HG02852 (cell line): ENCODE measurements around the gene CSMD2.

Experiments
- ATAC-seq: cut with Tn5 transposase; IDR thresholded peaks from one replicate; pipeline ENCODE4 v1.9.1; 2021; ENCODE audit warnings: mild to moderate bottlenecking, moderate library complexity; ENCODE audit not compliant: unreplicated experiment

CSMD2 gene

DNA sequence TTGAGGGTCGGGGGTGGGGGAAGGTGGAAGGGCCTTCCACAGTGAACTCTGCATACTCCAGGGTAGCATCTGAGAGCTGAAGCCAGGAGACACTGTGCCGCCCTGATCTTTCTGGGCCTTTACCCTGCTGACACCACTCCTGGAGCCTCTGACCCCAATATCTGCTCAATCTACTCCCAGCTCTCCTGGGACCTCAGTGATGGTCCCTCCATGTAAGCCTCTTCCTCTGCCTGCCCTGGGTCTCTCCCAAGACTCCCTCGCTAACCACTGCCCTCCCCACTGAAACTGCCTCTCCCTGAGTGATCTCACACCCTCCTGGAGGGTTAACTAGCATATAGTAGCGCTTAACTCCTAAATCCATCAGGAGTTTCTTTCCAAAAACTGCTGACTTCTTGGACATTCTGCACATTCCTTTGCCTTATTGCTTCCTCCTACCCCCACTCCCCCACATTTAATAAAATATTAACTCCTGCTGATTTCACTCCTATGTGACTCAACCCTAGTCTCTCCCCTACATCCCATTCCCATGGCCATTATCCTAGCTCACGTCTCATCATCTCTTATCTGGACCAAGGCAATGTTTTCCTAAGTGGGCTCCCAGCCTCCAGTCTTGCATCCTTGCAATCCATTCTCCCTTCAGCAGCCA lies 155.6 kb downstream of the CSMD2 start:
- no peak for ATAC-seq

DNA sequence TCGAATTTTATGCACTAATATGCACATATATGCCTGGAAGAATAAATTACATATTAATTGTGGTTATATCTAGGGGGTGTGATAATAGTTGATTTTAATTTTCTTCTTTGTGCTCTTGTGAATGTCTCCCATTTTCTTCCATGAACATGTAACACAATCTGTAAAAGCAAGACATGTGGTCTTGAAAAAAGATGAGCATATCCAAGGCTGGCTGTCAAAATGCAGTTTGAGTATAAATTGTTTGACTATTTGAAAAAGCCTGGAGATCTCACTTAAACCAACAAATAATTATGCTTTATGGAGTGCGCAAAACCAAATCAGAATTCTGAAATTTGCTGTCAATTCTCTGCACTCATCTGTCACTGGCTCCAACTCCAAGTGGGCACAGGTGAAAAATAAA lies 157.3 kb downstream of the CSMD2 start:
- no peak for ATAC-seq

DNA sequence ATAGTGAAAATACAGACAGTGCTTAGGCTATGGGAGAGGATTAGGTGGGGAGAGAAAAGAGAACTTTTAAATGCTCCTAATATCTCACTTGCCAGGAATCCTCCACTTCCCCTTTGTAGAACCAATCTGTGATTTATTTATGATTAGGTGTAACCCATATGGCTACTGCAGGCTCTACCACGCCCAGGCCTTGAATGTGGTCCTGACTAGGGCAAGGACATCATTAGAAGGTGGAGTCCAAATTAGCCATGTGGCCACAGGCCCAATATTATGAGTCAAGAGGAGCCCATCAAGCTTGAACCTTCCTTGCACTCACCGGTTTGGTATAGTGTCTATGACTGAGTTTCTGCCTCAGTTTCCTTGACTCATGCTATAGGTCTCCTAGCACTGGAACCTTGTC lies 159.7 kb downstream of the CSMD2 start:
- no peak for ATAC-seq

DNA sequence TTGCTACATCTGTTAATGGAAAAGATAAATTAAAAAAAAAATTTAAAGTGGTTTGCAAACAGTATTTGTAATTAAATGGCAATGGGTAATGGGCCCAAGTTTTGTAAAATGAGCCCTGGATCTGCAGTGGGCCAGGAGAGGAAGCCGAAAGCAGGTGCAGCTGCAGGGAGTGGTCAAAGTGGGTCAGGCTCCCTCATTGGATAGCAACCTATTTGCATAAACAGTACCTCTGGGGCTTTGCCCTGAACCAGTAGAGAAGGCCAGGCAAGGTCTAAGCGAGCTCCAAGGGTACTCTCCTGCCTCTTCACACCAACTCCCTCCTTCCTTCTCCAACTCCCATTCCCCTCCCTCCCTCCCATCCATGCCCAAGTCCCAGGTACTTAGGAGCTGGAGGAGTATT lies 162.2 kb downstream of the CSMD2 start:
- no peak for ATAC-seq

DNA sequence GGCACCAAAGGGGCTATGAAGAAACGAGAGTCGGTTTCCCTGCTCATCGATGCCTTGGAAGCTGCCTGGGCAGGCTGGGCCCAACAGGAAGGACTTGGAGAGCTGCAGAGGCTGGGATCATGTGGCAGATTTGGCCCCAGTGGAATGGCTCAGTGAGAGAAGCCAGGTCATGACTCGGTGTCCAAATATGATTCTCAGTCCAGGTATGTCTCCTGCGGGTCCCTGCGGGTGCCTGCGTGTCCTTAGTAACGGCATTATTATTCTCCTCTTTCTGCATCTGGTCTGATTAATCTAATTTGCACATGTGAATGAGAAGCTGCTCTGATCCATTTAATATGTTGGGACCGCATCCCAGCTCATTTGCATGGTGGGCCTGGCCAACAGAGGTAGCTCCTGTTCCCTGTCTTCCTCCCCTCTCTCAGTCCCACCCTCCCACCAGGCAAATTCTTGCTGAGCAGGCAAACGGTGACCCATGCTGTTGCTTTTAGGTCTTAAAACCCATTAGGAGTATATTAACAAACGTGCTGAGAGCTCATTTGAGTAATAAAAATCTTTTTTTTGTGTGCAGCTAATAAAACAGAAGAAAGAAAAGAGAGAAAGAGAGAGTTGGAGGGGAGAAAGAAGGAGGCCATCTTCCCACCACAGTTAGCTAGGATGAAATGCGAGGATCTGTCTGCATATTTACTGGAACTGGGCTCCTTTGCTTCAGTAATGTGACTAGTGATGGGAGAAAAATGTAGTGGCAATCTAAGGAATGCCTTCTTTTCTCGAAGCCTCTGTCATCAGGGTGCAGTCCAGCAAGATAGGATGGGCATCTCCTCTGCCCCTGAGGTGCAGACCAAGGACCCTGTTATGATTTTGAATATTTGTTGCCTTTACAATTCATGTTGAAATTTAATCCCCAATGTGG lies 167.6 kb downstream of the CSMD2 start:
- ATAC-seq: no peak

DNA sequence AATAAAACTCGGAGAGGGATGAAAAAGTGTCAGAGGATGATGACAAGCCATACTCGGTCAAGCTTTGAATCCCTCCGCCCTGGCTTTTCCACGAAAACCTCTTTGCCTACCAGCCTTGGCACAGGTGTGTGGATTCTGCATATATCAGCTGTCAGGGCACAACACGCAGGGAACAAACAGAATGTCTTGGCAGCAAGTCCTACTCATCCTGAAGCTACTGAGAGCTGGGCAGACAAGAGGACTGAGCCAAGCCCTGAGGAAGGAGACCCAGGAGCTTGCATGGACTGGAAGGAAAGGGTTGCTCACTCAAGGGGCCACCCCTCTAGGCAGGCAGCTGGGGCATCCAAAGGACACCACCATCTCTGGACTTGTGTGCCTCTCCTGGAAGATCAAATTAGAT lies 168.7 kb downstream of the CSMD2 start:
- ATAC-seq: no peak

DNA sequence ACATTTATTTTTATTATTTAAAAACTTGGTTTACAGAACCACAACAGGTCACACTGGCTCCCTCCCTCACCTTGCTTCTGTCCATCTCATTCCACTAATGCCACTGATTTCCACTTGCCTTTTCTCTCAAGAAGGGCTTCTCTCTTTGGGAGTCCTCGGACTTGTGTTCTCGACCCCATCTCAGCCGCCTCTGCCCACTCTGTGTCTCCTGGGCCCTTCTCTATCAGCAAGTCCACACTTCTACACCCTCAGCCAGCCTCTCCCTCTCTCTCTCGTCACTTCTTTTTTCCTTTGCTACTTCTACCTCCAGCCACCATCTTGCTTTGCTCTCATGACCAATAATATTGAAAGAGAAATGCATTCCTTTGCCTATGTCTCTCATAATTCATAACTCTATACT lies 171.7 kb downstream of the CSMD2 start:
- no peak for ATAC-seq

DNA sequence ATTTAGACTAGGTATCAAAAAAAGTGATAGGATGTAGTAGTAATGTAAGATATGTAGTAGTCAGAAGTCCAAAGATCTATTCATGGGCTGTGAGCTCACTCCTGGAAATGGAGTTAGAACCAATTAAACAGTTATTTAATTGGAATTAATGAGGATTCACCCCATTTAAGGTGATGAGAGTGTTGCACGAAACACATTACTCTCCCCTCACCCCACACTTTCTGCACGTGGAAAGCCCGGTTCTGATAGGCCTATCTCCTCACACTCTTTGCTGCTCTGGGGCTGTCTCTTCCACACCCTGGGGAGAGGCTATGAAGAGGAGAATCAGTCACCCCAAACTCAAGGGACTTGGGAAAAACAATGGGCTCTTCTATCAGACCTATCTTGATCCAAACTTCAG lies 174.7 kb downstream of the CSMD2 start:
- ATAC-seq: no peak

DNA sequence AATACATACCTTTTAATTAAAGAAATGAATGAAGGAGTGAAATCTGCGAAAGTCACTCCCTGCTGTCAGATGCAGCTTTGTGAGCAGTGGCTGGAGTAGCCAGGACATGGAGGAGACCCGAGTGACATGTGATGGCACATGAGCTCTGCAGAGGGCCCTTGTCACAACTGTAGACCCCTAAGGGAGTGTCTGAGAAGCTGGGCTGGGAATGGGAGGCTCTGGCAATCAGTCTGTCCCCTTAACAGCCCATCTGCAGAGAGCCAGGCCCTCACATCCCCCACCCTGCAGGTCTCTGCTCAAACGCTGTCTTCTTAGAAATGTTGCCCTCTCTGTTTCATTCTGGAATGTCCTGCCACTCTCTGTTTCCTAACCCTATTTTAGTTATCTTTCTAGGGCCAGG lies 176.9 kb downstream of the CSMD2 start:
- no peak for ATAC-seq

DNA sequence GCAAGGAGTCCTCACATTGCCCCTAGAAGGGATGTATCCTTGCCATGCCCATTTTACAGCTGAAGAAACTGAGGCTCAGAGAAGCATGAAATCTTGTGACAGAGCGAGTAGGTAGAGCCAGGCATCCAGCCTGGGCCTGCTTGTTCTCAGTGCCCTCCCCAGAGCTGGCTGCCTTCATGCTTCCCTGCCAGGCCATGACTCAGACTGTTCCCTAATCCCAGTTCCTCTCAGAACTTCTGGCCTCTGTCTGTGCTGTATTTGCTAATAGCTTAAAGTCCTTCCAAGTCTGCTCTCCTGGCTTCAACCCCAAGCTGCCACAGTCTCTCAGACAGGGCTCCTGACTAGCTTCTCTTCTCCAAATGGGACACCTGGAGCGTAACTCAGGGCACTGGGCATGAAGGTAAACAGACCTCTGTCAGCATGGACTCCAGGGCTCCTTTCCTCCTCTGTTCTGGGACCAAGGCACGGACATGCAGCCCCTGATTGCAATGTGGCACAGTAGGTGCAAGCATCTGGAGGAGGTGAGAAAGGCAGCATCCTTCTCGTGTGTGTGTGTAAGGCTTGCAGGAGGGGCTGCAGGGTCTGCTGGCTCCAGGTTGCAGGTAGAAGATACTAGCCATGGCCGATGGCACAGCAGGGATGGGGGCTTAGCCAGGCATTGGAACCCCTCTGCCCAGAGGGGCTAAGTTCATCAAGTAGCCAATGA lies 178.5 kb downstream of the CSMD2 start:
- no peak for ATAC-seq

DNA sequence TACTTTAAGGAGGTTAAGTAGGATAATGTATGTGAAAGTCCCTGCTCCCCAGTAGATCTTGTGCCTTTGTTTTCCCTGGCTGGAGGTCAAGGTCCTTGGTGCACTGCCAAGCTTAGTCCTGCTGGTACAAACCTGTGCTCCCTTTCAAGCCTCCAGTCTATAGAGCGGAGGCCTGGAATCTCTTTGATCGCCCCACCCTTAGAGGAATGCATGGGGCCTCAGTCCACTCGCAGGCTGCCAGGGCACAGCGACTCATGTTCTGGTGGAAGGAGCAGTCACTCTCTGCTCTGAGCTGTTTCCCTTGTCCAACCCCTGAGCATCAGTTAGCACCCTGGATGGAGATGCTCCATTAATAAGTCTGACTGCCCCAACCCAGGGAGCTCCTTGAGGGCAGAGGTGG lies 179.4 kb downstream of the CSMD2 start:
- no peak for ATAC-seq

DNA sequence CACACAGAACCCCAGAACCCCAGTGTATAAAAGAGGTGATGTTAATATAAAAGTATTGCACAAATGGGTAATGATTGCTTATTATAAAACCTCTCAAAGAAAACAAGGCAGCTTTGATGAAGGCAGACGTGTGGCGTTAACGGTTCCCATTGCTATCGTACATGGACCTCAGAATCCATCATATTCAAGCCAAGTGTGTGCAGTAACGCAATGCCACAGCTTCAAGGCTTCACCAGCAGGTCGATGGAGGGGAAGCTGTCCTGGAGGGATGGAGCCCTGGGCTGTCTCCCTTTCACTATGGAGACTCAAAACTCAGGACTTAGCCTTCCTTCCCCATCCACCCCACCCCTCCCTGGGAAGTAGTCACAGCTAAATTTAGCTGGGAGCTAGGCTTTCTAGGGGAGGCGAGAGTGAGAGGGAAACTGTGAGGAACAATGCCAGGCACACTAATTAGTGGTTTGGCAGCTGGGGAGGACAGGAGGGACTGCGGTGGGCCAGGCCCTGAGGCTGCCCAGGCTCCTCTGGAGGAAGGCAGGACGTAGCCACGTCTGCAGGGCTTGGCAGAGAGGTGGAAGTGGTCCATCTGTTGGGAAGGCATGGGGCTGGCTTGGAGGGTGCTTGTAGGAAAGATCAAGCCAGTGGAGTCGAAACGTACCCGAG lies 180.0 kb downstream of the CSMD2 start:
- ATAC-seq: no peak

DNA sequence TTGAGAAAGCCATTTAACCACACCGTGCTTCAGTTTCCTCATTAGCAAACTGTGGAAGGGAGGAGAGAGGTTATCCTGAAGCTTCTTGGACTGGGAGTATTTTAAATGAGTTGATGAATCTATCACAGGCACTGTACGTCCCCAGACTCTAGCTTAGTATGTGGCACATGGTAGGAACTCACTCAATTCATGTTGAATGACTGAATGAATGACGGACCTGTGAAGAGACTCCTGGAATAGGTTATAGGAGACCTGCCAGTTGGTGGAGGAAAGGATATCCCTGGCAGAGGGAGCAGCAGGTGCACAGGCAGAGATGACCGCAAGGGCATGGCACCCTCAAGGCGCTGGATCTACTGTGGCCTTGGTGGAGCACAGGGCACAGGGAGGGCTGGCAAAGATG lies 182.6 kb downstream of the CSMD2 start:
- no peak for ATAC-seq

DNA sequence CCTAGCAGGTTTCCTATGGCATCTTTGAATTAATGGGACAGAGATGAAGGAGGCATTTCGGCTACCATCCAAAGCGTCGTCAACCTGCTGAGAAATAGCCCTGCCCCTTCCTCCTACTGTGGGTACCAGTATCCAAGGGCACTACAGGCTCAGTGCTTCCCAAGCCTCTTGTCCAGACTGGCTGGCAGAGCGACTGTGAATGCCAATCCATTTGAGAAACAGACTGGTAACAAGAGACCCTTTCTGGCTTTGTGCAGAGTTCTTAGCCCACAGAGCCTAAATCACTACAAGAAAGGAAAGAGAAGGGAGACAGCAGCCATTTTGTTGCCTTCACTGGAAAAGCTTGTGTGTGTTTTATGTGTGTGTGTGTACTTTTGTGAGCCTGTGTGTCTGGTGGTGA lies 185.7 kb downstream of the CSMD2 start:
- no peak for ATAC-seq

DNA sequence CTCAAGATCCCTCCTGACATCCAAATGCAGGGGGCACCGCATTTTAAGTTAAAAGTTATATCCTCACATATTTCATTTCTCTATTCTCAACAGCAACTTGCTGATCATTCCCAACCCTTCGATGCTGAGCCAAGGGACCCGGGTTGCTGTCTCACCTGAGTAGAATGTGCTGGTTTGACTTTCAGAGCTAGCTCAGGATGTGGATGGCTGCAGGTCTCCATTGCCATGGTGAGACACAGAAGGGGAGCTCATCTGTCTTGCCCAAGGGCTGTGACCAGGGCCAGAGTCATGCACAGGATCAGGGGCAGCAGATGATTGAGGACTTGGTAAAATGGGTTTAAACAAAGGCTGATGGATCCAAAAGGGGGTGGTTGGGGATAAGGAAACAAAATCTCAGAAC lies 189.1 kb downstream of the CSMD2 start:
- no peak for ATAC-seq

DNA sequence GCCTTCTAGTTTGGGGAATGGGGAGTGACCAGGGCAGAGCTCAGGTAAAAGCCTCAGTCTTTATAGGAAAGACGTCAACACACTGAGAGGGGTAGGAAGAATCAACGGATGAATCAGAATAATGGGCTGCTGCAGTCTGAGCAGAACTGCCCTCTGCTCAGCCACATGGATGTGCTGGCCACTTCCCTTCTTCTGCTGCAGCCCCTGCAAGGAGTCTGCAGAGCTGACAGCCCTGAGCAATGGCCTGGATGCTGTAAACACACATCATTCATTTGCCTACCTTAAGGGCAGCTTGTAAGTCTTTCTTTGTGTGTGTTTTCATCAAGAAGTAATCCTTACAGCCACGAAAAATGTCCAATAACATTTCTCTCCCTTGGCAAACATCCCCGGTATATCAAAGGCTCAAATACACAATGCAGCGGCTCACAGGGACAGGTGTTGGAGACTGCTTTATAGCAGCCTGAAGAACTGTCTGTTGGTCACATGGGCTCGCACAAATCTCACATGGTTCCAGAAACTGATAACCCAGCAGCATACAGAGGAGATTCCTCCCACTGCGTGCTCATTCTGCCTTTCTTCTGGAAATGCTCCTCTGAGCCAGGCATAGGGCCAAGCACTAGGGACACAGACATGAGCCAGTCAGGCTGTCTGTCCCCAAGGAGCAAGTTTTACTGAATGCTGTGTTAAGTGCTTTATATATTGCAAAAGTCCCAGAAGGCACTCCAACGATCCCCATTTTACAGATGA lies 191.1 kb downstream of the CSMD2 start:
- ATAC-seq: no peak

DNA sequence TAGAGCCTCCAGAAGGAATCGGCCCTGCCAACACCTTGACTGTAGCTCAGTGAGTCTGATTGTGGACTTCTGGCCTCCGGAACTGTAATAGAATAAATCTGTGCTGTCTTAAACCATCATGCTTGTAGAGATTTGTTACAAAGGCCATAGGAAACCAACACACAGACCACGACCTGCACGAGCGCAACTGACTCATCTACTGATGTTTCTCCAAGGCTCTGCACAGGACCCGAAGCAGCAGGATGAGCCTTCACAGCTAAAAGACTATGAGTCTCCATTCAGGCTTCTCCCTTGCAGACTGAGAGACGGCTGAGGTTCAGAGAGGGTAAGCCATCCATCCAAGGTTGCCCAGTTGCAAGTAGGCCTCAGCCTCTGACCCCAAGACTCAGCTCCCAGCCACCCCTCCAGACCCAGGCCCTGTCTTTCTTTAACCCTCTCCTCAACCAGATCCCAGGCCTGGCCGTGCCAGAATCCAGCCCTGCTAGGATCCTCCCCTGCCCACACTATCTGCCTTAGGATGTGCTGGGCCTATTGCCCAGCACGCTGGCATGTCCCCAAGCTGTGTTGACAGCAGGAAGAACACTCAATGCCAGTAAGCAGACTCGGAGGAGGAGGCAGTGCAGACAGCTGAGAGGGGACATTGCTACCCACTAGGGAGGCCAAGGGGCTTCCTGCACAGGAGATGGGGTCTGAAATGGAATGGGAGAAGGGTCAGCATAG lies 192.2 kb downstream of the CSMD2 start:
- ATAC-seq: no peak

DNA sequence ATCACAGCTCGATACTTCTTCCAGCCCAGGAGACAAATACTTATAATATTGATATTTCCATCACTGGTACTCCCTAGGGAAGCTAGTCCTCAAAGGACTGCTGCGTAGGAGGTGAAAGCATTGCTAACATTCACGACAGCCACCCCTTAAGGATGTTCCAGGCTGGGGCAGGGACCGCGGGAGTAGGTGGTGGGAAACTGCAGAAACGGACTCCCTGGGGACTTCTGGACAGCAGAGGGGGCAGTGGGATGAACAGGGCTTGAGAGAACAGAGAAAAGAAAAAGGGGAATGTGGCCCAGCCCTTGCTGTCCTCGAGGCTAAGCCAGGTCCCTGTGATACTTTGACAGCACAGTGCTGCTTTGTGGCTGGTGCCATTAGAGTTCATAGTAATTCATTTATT lies 193.1 kb downstream of the CSMD2 start:
- ATAC-seq: no peak

DNA sequence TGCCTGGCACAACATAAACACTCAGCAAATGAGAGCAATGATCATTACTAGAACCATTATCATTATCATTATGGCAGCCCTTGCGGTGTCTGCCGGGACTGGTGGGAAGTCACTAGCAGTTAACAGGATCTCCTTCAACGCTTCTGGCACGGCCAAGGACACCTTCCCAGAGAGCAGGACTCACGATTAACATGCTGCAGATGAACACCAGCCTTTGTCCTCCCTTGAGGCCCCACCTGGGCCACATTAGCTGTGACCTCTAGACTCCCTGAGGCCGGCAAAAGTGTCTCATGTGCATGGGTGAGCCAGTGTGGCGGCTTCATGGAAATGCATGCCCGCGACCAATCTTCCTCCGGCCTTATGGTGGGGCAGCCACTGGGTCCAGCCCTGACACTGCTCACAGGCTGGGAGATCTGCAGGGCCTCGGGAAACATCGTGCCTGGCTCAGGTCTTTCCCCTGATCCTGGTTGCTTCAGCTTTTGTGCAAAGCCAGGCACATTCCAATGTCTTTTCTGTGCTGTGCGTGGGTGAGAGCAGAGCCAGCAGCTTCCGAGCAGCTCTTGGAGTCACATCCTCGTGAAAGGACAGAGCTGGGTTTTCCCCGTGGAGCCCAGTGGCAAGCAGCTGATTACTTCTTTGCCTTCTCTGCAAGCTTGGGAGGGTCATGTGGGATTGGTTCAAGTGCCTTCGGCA lies 193.9 kb downstream of the CSMD2 start:
- no peak for ATAC-seq
